ENCODE measurements around the gene NPEPL1. TPM values are rescaled to one million over a fixed set of nuclear protein-coding genes. Genes with fewer than 3 reads are reported as not detected.

Gene NPEPL1
- polyA plus RNA-seq, 1 donor (not counting 4 experiments of a cell fraction or from before 2014, with no cell fraction given): 4.4 TPM

GRCh38 chr20:58690396-58691135 lies 2.0 kb upstream of the NPEPL1 start:
- no peaks in the 10 kb centered on the region for H3K79me2 ChIP-seq (ENCODE audit: control insufficient read depth, insufficient read depth, low read length)
- no peak overlapping the region for H3K27ac ChIP-seq (ENCODE audit: control insufficient read depth, insufficient read depth, low read length)
- H3K27me3 ChIP-seq (ENCODE audit: control insufficient read depth, extremely low read depth, insufficient read depth, low read length): no peaks in the 10 kb centered on the region
- no peaks in the 10 kb centered on the region for H4K20me1 ChIP-seq (ENCODE audit: control insufficient read depth, extremely low read depth, insufficient read depth, low read length)
- peaks cover 0 to 2% of the 10 kb centered on the region in 2 experiments for H3K36me3 ChIP-seq (ENCODE audit: control insufficient read depth in 2 of 2, extremely low read depth in 1 of 2, insufficient read depth in 2 of 2, low read length in 2 of 2)
- peaks cover 10% of the 10 kb centered on the region for H3K4me1 ChIP-seq (ENCODE audit: control insufficient read depth, extremely low read depth, insufficient read depth, low read length)
- no peak for DNase-seq (ENCODE audit: low read depth, low spot score)
- H3K9me3 ChIP-seq (ENCODE audit: control insufficient read depth, low read depth, low read length): no peaks in the 10 kb centered on the region
- TF ChIP-seq EZH2 (IDR thresholded peaks at IDR 0.05; ENCODE audit: low read length) (no peak), CTCF (optimal IDR thresholded peaks at IDR 0.05 in 1 of 3, IDR thresholded peaks at IDR 0.05 in 1 of 3, conservative IDR thresholded peaks at IDR 0.05 in 1 of 3; ENCODE audit: extremely low read depth in 1 of 3, insufficient read depth in 2 of 3, low read length in 3 of 3) (no peak)
- FAIRE-seq: no peak
- H3K9ac ChIP-seq (ENCODE audit: control insufficient read depth, extremely low read depth, insufficient read depth, low read length): no peak overlapping the region
- no peak overlapping the region for H3K4me2 ChIP-seq (ENCODE audit: control insufficient read depth, extremely low read depth, insufficient read depth, low read depth, low read length)
- dilution Hi-C loops (cut with MboI; ENCODE audit: extremely low pct_ligation_motif_present, low sequenced_read_pairs): no loop called here
- H2AFZ ChIP-seq (ENCODE audit: control insufficient read depth, low read length): peak overlapping the region; percentile 47
- H3K4me3 ChIP-seq (ENCODE audit: control insufficient read depth in 2 of 3, extremely low read depth in 1 of 3, insufficient read depth in 2 of 3, low read depth in 1 of 3, low read length in 3 of 3): no peak overlapping the region
- no peaks in the 10 kb centered on the region for H3K9me1 ChIP-seq (ENCODE audit: control insufficient read depth, extremely low read depth, insufficient read depth, low read length)

- Histone ChIP-seq H3K36me3 (ENCODE audit: control insufficient read depth in 2 of 2, extremely low read depth in 1 of 2, insufficient read depth in 2 of 2, low read length in 2 of 2) (peaks cover 0 to 2% of the 10 kb centered on the region in 2 experiments), H3K9me3 (ENCODE audit: control insufficient read depth, low read depth, low read length) (no peaks in the 10 kb centered on the region), H4K20me1 (ENCODE audit: control insufficient read depth, extremely low read depth, insufficient read depth, low read length) (no peaks in the 10 kb centered on the region), H3K9ac (ENCODE audit: control insufficient read depth, extremely low read depth, insufficient read depth, low read length) (peak overlapping the region; percentile 58), H2AFZ (ENCODE audit: control insufficient read depth, low read length) (peak overlapping the region; percentile 46), H3K27me3 (ENCODE audit: control insufficient read depth, extremely low read depth, insufficient read depth, low read length) (no peaks in the 10 kb centered on the region), H3K4me3 (ENCODE audit: control insufficient read depth in 2 of 3, extremely low read depth in 1 of 3, insufficient read depth in 2 of 3, low read depth in 1 of 3, low read length in 3 of 3) (no peak overlapping the region), H3K9me1 (ENCODE audit: control insufficient read depth, extremely low read depth, insufficient read depth, low read length) (no peaks in the 10 kb centered on the region), H3K4me1 (ENCODE audit: control insufficient read depth, extremely low read depth, insufficient read depth, low read length) (peaks cover 10% of the 10 kb centered on the region), H3K4me2 (ENCODE audit: control insufficient read depth, extremely low read depth, insufficient read depth, low read depth, low read length) (peak overlapping the region; percentile 17), H3K79me2 (ENCODE audit: control insufficient read depth, insufficient read depth, low read length) (no peaks in the 10 kb centered on the region), H3K27ac (ENCODE audit: control insufficient read depth, insufficient read depth, low read length) (peak overlapping the region; percentile 13)
- DNase-seq (ENCODE audit: low read depth, low spot score) (no peak), FAIRE-seq (no peak)
- no peak for TF ChIP-seq EZH2 (IDR thresholded peaks at IDR 0.05; ENCODE audit: low read length)
- no peak for TF ChIP-seq CTCF (optimal IDR thresholded peaks at IDR 0.05 in 1 of 3, IDR thresholded peaks at IDR 0.05 in 1 of 3, conservative IDR thresholded peaks at IDR 0.05 in 1 of 3; ENCODE audit: extremely low read depth in 1 of 3, insufficient read depth in 2 of 3, low read length in 3 of 3)
- dilution Hi-C loops (cut with MboI; ENCODE audit: extremely low pct_ligation_motif_present, low sequenced_read_pairs): no loop called here
These were observed 624 bp upstream of the NPEPL1 start for GRCh38 chr20:58691773-58692578.
